Stimulated activated CD8-positive, alpha-beta memory T cell treated with anti-CD3 and anti-CD28 coated beads, Interleukin-4, amount 100 ng/mL, for 4 hours (primary cell): Measurements from ENCODE around the gene ZNF343.
A peak's percentile ranks its signal among the peaks of the same experiment; 100 is the strongest.
"Not testable (repeated sequence)": the region's sequence is repeated elsewhere in the genome, so short reads cannot be mapped to it uniquely, and the experiment has no call there.

Experiments used
- DNase-seq, 2 donors: peaks; one replicate each; pipeline ENCODE4 v3.0.0-alpha.2; 2020; ENCODE audit warnings: low read depth in 2 of 2, low spot score in 1 of 2

The ZNF343 gene

GRCh38 chr20:2508631-2509467 lies at the start of gene ZNF343:
ZNF343 (minus strand) TSS chr20:2508915; CDS start chr20:2493895, 15,020 bp downstream.
- DNase-seq, result peak; percentile 51

DNA sequence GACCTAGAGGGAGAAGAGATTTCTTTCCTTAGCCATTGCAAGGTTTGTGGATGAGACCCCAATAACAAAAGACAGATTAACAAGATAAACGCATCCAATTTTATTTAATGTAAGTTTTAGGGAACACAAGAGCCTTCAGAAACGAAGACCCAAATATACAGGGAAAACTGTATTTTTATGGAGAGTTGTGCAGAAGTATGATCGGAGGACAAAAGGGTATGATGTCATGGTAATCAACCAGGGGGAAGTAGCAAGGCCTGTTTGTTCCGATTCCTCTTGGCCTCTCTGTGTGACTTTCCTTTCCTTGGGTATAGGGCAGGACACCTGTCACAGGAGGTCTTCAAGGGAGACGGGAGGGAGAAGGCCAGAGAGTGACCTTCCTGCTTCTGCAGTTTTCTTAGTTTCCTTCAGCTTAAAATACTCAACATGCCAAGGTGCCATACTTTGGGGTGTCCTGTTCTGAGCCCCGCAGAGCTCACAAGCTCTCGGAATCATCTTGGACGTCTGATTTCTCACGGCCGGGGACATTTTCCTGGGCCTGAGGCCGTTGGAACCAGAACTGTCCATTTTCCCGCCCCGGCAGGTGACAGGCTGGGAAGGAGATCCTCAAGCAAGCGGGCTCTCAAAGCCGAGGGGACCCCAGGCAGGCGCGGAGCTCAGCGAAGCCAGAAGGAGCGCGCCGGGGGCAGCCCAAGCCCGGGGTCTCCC lies 49.3 kb upstream of the ZNF343 start:
- no peak for DNase-seq

- no peak for DNase-seq
Measured at GRCh38 chr20:2545594-2545993, 36.9 kb upstream of the ZNF343 start.

- no peak for DNase-seq
Measured at GRCh38 chr20:2544211-2544610, 35.5 kb upstream of the ZNF343 start.

DNA sequence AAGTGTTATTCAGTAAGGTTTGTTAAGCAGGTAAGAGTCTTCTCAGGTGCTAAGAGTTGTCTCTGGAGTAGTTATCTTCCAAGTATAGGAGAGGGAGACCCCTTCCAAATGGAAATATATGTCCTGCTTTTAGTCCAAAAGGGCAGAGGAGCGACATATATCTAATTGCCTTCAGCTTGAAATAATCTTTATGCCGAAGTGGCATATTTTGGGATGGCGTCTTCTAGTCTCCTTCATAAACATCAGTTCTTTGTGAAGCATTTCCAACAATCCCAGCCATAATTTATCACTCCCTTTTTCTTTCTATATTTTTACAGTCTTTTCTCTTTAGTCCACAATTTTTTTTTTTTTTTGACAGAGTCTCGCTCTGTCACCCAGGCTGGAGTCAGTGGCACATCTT lies 33.6 kb upstream of the ZNF343 start:
- DNase-seq, result no peak

GRCh38 chr20:2541940-2542339 lies 33.2 kb upstream of the ZNF343 start:
- DNase-seq, result no peak

- no peak for DNase-seq
Measured at GRCh38 chr20:2538931-2539720, 30.4 kb upstream of the ZNF343 start.

DNA sequence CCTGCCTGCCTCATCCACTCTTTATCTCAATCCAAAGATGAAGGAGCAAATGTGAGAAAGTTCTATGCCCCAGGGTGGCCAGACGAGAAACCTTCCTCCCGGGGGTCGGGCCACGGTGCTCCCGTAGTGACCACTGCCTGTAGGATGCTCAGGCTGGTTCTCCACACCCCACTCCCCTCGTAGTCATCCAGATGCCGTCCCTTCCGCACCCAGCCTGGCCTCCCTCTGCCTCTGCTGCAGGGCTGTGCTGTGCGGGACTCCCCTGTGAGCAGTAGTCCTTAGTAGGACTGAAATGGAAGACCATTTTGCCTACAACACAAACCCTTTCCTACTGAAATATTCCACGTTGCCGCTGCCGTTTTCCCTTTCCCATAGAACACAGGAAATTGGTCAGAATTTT lies 29.6 kb upstream of the ZNF343 start:
- DNase-seq, result no peak

DNA sequence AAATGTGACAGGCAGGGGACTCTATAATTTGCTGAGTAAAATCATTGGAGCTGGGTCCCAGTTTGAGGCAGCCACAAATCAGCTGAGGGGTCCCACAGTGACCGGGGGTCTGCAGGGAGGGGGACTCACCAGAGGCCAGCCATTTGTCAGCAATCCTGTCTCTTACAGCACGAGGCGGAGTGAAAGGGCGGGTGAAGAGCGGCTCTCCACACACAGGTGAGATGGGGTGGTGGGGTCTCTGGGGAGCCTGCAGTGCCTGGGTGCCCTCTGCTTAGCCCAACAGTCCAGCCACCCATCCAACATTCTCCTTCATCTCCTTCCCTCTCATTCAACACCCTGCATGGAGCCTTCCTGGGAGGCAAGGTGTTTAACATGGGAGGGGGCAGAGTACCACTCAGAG lies 28.4 kb upstream of the ZNF343 start:
- DNase-seq, result no peak

DNA sequence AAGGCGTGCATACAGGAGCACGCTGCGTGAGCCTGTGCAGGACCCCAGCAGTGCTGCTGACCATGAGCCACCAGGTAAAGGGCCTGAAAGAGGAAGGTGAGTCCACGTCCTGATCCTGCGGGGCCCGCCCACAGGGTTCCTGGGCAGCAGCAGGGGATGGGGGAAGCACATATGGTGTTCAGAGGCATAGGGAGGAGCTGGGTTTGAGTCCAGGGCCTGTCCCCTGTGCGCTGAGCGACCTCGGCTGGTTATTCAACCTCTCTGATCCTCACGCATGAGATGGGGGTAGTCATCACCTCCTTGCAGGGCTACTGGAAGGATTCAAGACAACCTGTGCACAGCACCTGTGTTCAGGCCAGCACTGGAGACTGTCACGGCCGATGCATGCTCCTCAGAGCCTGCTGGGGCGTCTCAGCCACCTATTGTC lies 27.9 kb upstream of the ZNF343 start, which contains the start of gene TMC2:
Gene TMC2, plus strand, starts transcription at position 14 of the 427 bp plus-strand sequence. Its CDS starts 49 bp downstream, at position 63.
- DNase-seq, result no peak

DNA sequence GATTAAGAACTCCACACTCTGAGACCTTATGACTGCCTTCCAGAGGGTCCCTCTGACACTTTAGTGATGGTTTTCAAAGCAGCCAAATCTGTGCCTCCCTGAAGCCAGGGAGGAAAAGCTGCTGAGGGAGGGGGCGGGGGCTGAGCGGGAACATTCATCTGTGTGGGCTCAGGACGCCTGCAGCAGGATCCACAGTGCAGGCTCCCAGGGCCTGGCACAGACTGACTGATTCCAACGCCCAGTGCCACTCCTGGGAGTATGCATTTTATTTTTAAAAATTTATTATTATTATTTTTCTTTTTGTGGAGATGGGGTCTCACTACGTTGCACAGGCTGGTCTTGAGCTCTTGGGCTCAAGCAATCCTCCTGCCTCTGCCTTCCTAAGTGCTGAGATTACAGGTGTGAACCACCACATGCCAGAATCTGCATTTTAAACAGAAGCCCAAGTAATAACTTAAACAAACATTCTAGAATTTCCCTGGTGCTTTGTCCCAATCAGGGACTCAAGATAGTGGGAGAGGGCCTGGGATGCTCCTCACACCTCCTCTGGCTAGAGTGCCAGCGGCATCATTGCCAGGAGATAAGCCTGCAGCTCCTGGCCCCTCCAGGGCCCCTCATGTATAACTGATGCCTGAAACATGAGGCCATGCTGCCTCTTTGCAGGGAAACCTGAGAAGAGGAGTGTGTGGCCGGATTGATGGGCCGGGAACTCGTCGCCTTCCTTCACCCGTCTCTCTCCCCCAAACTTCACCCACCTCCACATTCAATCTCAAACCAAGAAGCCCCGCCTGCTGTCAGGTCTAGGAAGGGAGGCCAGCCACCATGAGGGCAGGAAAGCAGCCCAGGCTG lies 27.2 kb upstream of the ZNF343 start:
- DNase-seq, result no peak

- DNase-seq, result no peak
Measured at GRCh38 chr20:2533118-2533517, 24.4 kb upstream of the ZNF343 start.

- DNase-seq, result no peak
Measured at GRCh38 chr20:2528671-2529271, 20.1 kb upstream of the ZNF343 start.

- DNase-seq, result no peak
Measured at GRCh38 chr20:2527762-2528161, 19.0 kb upstream of the ZNF343 start.

GRCh38 chr20:2526218-2526583 lies 17.5 kb upstream of the ZNF343 start:
- not testable (repeated sequence) for DNase-seq

GRCh38 chr20:2524709-2525506 lies 16.2 kb upstream of the ZNF343 start:
- DNase-seq, result peak in 1 of 2 donors; percentile 22

GRCh38 chr20:2523919-2524708 lies 15.4 kb upstream of the ZNF343 start:
- peak; percentile 77 to 90 for DNase-seq

- not testable (repeated sequence) for DNase-seq
Measured at GRCh38 chr20:2522826-2523429, 14.2 kb upstream of the ZNF343 start.
